GM13977 (cell line): ENCODE results near the gene INTS7.
A peak's percentile ranks its signal among the peaks of the same experiment; 100 is the strongest.
"Not testable (repeated sequence)": the region's sequence is repeated elsewhere in the genome, so short reads cannot be mapped to it uniquely, and the experiment has no call there.

Experiments
- DNase-seq: peaks from one replicate; pipeline ENCODE4 v3.0.0; 2012; ENCODE audit warnings: low spot score
- CTCF ChIP-seq: IDR thresholded peaks from 2 replicates; pipeline ENCODE4 v1.5.1; 2012; ENCODE audit warnings: mild to moderate bottlenecking, control low read depth; ENCODE audit not compliant: insufficient read depth; ENCODE audit errors: extremely low read depth, missing control alignments
- in situ Hi-C: fragments of 300-500 bp; cut with MboI; formaldehyde crosslinking; loops from one replicate; pipeline ENCODE4 v1.12.0; 2022; ENCODE audit warnings: low sequenced_read_pairs, low pct_unique_long_range_greater_than_20kb, mixed read lengths, inconsistent platforms; ENCODE audit not compliant: unreplicated experiment

The INTS7 gene

DNA sequence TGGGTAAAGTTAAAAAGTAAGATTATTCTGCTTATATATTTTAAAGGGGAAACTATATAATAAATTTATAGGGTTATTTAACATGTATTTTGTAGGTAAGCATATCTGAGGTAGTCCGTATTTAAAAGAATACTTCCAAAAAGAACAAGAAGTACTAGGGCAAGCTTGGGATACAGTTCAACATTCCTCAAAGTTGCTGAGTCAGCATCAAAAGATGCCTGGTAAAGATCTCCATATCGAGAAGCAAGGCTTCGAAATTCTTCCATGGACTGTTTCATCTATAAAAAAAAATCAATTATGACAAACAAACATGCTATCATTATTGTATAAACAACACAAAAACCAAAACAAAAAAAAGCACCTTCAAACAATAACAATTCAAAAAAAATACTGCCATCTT is 67.7 kb downstream of the INTS7 start:
- in situ Hi-C loops, result no loop called here
- no peak for DNase-seq
- no peak for TF ChIP-seq CTCF

DNA sequence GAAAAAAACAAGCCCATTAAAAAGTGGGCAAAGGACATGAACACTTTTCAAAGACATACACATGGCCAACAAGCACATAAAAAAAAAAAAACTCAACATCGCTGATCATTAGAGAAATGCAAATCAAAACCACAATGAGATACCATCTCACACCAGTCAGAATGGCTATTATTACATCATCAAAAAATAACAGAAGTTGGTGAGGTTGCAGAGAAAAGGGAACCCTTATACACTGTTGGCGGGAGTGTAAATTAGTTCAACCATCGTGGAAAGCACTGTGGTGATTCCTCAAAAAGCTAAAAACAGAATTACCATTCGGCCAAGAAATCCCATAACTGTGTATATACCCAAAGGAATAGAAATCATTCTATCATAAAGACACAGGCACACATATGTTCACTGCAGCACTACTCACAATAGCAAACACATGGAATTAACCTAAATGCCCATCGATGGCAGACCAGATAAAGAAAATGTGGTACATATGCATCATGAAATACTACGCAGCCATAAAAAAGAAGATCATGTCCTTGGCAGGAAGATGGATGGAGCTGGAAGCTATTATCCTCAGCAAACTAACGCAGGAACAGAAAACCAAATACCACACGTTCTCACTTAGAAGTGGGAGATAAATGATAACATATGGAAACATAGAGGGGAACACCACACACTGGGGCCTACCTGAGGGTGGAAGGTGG is 70.1 kb downstream of the INTS7 start:
- in situ Hi-C loops, result no loop called here
- TF ChIP-seq CTCF, result no peak
- DNase-seq, result no peak

DNA sequence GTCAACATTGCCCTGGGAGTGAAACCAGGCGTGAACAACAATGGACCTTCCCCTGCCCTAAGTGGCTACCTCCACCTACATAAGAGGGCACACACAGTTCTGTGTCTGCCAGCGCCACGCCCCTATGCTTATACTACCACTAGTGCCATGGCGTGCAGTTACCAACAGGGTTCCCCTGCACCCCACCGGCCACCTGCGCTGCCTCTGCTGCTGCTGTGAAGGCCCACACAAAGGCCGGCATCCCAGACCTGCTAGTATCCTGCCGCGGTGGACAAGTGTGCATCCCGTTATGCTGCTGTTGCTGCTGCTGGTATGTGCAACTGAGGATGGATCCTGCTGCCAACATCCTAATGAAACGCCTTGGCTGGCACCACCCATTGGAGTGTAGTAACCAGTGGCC is 75.7 kb downstream of the INTS7 start:
- no peak for TF ChIP-seq CTCF
- in situ Hi-C loops, result no loop called here
- DNase-seq, result no peak

DNA sequence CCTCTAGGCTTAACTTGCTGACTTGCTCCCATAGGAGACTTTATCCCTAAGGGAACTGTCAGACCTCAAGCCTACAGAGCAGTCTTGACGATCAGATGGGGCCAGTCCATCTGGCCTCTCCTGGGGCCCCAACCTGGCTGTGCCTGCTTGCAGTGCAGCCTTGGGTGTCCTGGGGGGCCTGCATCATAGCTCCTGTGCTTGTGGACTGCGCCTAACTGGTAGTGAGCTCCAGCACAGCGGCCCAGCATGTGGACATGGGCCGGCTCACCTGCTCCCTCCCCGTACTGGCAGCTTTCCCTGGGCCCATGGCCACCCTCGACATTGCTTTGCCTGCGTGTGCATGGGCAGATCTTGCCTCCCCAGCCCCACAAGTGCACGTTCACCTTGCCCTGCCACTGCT is 76.1 kb downstream of the INTS7 start:
- no peak for TF ChIP-seq CTCF

GRCh38 chr1:211954028-211954427 is 81.3 kb downstream of the INTS7 start:
- DNase-seq, in situ Hi-C loops: not testable (repeated sequence)

More for the DNA sequence above, 76.1 kb downstream of the INTS7 start:
- in situ Hi-C loops, result no loop called here
- DNase-seq, result no peak

DNA sequence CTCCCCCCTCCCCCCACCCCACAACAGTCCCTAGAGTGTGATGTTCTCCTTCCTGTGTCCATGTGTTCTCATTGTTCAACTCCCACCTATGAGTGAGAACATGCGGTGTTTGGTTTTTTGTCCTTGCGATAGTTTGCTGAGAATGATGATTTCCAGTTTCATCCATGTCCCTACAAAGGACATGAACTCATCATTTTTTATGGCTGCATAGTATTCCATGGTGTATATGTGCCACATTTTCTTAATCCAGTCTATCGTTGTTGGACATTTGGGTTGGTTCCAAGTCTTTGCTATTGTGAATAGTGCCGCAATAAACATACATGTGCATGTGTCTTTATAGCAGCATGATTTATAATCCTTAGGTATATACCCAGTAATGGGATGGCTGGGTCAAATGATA is 81.8 kb downstream of the INTS7 start:
- DNase-seq, in situ Hi-C loops: not testable (repeated sequence)

DNA sequence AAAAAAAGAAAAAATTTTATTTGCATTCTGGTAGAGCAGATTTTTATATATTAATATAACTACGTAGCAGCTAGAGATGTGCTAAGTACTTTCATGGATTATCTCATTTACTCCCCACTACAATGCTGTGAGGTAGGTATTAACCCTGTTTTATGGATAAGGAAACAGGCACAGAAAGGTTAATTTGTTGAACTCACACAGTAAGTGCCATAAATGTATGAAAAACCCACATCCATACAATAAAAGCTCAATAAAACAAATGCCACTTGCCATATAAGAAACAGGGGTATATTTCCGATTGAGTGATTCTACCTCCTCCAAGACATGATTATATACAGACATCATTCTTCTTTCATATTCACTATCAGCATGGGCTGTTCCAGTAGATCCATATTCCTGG is 83.1 kb downstream of the INTS7 start:
- DNase-seq, result no peak
- in situ Hi-C loops, result no loop called here
- TF ChIP-seq CTCF, result no peak

- in situ Hi-C loops, result no loop called here
- DNase-seq, result peak; percentile 59
- TF ChIP-seq CTCF, result no peak
Observed at GRCh38 chr1:211951856-211952255, 83.5 kb downstream of the INTS7 start.
